Fibroblast of skin of abdomen (primary cell): ENCODE results near the gene ASCC1.

Experiments used
- DNase-seq: peaks from one replicate; pipeline ENCODE4 v3.0.0-alpha.2; 2013

The ASCC1 gene

GRCh38 chr10:72081210-72081609 lies 134.9 kb downstream of the ASCC1 start:
- no peak for DNase-seq

DNA sequence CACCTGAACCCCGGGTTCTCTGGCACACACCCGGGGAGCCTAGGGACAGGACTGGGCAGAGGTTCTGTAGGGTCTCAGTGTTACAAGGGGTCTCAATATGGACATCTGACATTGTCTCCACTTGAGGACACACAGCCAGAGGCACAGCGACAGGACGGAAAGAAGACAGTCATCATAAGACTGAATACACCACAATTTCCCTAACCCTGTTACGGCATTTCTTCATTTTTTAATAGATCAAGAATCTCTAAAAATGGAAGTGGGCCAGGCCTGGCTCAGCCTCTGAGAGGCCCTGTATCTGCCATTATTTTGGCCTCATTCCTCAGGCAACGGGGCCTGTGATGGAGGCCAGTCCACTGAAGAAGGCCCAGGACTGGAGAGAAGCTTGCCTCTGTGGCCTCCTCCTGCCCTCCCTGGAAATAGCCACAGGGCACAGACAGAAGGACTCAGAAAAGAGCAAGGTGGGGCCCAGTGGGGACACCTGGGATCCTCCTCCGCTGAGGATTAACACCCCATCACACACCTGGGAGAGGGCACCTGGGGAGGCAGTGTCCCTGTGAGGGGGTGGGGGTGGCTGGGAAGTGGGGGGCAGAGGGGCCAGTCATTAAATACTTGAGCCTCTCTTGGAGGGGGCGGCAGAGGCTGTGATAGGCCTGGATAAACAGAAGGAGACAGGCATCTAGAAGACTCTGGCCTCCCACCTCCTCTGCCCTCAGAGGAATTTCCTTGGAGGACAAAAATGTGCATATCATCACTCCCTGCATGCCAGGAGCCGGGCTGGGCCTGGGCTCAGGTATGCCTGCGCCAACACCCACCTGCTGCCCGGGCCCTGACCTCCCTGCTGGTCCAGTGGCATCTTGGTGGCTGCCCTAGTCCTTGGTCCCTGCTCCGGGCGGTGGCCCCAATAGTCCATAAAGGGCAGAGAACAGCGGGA lies 135.8 kb downstream of the ASCC1 start:
- no peak for DNase-seq

GRCh38 chr10:72079356-72079755 lies 136.7 kb downstream of the ASCC1 start:
- DNase-seq: no peak

- DNase-seq: no peak
Measured at GRCh38 chr10:72077275-72077990, 138.6 kb downstream of the ASCC1 start.

DNA sequence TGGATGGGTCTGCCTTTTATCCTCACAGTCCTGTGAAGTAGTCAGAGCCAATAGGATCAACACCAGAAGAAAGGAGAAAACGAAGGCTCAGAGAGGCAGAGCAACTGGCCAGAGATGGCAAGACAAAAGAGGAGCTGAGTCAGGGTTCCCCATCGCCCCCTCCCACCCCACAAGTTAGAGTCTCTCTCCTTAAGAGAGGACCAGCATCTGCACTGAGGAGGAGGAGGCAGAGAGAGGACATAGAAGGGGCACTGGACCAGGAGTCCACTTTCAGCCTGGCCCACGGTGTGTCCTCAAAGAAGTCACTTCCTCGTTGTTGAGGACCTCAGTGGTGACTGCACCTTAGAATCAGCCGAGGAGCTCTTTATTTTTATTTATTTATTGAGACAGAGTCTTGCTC lies 139.3 kb downstream of the ASCC1 start:
- no peak for DNase-seq

DNA sequence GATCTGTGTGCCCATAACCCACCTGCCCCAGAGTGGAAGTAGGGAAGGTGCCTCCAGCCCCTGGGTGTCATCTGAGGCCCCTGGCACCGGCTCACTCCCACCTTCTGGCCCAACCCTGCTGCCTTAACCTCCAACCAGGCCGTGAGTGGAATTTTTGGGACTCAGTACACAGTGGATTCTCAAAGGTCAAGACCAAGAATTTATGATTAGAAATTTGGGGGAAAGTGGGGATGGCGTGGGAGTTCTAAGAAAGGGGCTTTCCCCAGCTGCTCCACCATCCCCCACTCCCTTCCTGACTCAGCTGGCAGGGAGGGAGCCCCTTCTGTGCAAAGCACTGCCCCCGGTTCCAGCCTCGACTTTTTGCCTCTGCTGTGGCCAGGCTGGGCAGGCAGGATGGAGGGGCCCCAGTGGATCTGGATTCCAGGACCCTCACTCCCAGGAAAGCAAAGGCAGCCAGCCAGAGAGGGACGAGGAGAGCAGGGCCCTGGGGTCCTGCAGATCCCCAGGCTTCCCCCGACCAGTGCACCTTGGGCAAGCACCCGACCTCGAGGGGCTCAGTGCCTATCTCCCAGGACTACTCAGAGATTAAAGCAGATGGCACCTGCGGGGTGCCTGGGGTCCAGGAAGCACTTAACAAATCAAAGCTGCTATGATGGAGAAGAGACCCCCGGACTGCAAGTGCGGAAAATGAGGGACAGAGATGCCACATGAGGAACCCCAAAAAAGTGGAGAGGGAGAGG lies 140.5 kb downstream of the ASCC1 start:
- no peak for DNase-seq

DNA sequence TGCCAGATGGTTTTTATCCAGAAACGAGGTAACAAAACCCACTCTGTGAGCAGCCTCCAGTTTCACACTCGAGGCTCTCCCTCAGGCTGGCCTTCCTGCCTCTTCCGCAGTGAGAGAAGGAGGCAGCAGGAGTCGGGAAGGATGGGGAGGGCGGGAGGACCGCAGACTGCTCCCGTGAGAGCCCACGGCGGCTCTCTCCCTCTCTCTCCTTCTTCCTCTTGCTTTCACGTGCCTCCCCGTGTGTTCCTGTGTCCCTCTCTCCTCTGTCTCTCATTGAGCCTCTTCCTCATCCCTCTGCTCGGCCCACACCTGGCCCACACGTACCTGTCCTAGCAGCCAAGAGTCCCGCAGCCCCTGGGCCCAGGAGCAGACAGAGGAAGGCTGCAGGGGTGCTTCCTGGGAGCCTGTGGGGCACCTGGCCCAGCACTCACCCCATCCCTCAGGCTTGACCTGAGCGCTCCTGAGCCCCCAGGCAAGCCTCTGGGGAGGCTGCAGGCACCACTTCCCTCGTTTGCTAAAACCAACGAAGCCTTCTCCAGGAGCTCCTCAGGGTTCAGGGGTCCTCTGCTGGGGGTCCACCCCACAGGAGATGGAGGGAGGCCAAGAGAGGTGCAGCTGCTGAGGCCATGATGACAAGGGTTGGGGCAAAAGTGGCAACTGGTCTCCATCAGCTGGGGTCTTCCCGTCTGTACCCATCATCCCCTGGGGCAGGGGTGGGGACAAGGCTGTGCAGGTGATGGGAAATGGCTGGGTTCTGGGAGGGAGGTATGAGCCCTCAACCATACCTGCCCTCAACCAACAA lies 141.3 kb downstream of the ASCC1 start:
- DNase-seq: no peak

DNA sequence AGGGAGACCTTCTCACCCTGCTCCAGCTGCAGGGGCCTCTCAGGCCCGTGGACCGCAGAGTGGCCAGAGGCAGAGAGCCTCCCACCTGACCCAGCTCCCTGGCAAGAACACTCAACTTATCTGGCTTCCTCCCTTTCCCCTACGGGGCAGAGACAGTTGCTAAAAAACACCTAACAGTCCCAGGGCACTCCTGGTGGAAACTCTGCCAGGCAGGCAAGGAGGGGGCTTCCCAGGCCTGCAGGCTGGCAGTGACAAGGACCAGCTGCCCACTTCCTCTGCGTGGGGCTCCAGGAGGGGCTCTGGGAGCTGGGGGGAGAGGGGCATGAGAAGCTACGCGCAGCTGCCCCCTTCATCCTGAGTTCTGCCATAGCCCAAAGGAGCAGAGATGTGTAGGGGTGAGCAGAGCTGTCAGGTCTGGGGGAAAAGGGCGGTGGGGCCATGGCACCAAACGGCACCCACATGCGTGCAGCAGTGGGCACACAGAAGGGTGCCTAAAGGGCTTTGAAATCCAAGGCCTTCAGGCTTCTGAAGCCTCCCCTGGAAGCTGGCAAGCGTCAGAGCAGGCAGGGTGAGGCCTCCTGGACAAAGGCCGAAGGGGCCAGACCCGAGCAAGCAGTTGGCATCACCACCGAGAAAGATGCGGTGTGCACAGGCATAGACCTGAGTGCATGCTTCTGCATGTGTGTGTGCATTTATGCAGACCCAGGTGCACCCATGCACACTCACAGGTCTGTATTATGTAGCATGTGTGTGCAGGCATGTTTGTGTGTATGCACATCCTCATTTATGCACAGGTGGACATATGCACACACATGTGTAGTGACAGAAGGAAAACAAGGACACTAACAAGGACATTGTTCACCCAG lies 142.1 kb downstream of the ASCC1 start:
- DNase-seq: no peak

DNA sequence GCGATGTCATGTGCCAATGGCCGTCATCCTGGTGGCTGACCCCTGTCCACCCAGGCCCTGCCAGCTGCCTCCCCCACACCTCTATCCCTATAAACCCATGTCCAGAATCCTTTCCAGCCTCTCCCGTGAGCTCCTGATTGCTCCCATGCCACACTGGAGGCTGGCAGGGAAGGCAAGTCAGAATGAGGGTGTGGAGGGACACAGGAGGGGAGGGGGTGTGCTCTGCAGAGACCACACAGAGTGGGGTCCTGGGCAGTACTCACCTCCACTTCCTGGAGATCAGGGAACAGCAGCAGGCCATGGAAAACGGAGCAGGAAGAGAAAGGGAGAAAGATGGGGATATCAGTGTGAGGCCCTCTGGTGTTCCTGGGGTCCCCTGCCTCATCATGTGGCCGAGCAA lies 143.4 kb downstream of the ASCC1 start:
- no peak for DNase-seq

DNA sequence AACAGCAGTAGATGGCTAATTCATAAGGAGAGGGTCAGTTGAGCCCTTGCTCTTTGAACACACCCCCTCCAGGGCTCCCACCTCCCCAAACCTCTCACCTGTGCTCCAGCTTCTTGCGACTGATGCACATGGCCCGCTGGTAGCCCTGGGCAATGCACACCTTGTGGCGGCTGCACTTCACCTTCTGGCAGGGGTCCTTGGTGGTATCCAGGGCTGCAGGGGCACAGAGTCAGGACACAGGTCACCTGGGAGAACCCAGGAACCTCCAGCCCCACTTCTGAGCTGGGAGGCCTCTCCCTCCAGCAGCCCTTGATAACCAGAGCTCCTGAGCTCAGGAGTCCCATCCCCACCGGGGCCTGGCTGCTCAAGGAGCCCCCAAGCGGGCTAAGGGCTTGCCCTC lies 144.0 kb downstream of the ASCC1 start:
- no peak for DNase-seq

GRCh38 chr10:72069751-72070526 lies 146.1 kb downstream of the ASCC1 start:
- no peak for DNase-seq

DNA sequence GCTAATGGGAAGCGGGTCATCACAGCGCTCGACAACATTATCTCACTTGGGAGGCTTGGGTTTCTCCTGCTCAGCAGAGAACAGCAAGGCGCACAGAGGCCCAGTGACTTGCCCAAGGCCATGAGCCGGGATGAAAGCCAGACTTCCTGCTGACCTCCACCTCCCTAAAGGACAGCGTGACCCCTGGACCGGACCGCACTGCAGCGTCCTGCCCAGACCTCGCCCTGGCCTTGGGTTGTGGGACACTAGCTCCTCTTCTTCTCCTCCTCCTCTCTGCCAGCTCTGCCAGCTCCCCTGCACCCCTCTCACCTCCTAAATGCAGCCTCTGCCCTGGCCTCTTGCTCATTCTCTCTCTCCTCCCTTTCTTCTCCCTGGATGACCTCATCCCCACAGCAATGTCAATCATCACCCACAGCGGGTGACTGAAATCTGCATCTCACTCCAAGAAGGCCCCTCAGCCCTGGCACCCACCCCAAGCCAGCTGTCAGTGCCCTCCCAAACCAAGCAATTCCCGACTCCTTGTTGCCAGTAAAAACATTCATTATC lies 147.1 kb downstream of the ASCC1 start:
- DNase-seq: no peak

DNA sequence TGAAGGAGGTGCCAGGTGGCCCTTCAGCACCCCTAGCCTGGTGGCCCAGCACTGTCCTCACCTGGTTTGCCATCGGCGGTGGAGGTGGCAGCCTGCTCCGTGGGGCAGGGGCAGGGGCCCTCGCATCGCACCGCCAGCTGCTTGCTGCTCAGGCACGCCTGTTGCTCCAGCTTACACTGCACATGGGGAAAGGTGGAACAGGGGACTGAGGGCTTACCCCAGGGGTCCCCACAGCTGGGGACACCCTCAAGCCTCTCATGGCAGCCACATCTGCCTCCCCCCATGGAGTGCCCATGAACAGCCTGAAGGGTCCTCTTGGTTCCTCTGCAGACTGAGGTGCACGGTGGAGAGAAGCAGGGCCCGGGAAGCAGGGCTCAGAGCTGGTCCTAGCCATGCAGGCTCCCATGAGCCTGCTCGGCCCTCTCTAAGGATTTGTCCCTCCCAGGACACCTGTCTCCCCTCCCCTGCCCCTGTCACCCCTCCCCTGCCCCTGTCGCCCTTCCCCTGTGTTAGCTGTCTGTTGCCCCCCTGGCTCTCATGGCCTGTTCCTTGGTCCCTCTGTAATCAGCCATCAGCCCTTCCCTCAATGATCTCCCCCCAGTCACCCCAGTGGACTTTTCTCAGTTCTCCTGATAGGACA lies 147.8 kb downstream of the ASCC1 start:
- no peak for DNase-seq

DNA sequence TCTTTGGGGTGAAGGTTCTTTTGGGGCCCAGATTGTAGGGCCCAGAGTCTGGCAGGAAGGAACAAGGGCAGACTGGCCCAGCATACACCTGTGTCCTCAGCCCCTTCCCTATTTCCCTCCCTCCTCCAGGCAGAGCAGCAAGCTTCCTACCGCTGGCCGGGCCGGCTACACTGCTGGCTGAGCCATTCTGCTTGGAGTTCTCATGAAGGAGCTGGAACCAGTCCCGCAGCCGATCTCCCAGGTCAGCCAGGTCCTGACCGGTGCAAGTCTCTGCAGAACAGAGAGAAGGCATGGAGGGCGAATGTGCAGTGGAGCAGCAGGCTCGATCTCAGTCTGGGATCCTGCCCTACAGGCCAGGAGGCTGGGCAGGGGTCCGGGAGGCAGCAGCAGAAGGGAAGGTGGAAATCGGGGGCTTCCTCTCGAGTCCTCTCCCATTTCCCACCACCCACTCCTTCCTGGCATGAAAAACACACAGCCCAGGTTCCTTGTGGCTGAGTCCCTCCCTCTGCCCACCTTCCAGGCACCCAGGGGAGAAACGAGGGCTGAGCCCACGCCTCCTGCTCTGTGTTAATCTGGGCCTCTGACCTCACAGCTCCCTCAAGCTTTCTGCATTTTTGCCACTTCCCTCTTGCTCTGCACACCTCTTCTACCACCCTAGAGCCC lies 148.5 kb downstream of the ASCC1 start:
- DNase-seq: no peak

DNA sequence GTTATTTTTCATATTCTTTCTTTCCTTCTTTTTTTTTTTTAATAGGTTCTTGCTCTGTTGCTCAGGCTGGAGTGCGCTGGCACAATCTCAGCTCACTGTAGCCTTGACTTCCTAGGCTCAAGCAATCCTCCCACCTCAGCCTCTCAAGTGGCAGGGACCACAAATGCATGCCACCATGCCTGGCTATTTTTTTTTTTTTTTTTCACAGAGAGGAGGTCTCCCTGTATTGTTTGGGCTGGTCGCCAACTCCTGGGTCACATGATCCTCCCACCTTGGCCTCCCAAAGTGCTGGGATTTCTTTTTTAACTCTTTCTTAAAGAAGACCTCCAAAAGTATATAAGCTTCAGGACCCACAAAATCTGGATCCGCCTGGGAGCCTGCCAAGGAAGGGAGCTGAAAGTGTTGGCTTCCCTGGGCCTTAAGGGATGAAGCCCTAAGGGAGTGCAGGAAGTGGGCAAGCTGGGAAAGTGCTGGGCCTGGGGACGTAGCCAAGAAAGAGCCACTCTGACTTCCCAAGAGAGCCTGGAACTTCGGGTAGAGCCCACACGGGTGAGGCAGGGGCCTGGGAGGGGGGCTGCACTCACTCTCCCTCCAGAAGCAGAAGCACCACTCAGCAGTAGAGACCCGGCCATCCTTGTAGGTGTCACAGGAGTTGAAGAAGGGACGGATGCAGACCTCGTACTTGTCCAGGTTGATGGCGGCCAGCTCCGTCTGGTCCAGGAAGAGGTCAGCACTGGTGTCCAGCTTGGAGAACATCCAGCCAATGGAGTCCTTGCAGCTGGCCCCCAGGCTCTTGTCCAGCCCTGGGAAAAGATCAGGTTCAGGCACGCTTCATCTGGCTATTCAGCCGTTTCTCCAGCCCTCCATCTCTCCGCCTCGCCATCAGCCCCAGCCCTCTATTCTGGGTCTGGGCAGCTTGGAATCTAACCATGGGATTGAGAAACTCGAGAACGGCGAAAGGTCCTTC lies 149.5 kb downstream of the ASCC1 start:
- DNase-seq: no peak

GRCh38 chr10:72065439-72066025 lies 150.5 kb downstream of the ASCC1 start:
- no peak for DNase-seq

- DNase-seq: no peak
Measured at GRCh38 chr10:72063703-72064391, 152.2 kb downstream of the ASCC1 start.
